GM19452 (cell line): ENCODE measurements around the gene RNF126.

Experiments
- ATAC-seq: cut with Tn5 transposase; IDR thresholded peaks from one replicate; pipeline ENCODE4 v1.9.1; 2021; ENCODE audit not compliant: unreplicated experiment

RNF126 gene

DNA sequence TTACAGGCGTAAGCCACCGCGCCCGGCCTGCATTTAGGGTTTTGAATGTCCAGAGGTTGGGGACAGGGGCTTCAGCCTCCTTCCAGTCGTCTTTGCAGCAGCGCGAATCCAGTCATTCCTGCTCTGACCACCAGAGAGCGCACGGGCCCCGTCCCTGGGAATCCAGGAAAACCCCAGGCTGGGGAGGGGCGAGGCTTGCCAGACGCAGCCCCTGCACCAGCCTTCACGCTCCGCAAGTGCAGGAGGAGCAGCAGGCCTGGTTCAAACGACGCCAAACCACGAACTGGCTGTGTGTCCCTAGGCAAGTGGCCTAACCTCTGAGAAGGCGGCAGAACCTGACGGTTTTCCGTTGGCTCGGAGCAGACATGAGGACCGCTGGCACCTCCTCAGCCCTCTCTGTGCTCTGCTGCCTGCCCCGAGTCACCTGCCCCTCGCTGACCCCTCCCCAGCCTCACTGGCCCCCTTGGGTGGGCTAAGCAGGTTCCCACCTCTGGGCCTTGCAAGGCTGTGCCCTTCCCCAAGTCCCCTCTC is 2.0 kb upstream of the RNF126 start:
- ATAC-seq = no peak

DNA sequence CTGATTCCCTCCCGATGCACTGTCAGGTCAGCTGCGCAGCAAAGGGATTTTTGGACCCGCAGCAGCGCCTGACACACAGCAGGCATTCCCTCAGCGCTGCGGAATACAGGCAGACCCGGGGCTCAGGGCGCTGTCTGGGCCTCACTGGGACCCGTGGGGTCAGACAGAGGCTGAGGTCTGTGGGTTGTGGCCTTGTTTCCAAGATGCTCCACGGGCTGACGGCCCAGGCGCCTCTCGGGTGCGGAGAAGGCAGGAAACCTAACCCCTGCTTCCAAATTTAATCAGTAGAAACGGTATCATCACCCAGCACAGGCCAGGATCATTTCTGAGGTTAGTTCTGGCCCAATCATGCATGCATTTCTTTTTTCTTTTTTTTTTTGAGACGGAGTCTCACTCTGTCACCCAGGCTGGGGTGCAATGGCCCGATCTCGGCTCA is 686 bp upstream of the RNF126 start:
- ATAC-seq = no peak

DNA sequence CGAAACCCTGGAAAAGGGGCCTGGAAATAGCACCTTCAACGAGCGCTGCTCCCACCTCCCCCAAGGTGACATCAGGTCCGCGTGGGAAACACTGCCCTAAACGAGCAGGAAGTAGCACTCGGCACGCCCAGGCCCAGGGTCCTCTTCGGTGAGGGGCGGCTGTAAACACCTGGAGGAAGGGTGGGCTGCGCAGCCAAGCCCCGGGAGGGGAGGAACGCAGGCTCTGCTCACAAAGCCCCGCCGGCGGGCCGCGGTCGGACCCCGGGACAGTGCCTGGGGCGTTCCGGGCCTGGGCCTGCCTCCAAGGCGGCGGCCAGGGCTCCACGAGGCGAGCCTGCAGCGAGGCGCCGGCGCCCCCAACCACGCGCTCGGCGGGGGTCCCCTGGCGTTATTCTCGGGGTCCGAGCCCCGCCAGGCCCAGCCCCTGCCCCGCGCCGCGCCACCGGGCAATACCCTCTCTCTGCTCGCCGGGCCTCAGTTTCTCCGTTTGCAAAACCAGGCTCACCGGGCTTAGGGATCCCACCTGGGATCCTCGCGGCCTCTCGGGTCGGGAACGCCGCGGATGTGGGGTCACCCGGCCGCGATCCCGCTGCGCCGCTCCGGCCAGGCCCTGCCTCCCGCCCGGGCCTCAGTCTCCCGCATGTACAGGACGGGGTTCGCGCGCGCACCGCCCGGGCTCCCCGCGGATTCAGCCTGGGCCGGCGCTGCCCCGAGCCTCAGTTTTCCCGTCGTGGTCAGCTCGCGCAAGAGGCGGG is 630 bp downstream of the RNF126 start:
- ATAC-seq = no peak

DNA sequence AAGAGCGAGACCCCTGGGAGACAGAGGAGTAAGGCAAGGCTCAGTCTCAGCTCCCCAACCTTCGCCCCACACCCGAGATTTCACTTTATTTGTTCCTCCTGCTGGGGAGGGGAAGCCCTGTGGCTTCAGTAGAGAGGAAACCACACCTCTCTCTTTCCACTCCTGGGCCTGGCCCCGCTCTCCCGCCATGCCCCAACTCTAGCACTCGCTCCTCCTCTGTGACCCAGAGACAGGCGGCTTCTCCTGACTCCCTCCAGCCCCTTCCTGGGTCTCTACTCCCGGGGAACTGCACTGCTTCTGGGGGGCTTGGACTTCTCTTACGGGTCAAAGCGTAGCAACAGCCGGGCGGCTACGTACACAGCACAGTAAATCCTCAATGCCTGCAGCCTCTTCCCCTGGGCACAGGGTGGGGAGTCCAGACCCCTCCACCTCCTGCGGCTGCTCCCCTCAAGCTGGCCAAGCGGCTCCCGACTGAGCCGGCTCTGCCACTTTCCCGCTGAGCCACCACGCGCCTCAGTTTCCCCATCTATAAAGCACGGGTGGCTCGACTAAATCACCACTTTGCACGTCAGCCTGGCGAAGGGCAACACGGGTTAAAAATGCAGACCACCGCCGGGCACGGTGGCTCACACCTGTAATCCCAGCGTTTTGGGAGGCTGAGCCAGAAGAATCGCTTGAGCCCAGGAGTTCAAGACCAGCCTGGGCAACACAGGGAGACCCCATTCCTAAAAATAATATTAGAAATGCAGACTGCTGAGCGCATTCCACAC is 1.4 kb downstream of the RNF126 start:
- ATAC-seq = no peak

DNA sequence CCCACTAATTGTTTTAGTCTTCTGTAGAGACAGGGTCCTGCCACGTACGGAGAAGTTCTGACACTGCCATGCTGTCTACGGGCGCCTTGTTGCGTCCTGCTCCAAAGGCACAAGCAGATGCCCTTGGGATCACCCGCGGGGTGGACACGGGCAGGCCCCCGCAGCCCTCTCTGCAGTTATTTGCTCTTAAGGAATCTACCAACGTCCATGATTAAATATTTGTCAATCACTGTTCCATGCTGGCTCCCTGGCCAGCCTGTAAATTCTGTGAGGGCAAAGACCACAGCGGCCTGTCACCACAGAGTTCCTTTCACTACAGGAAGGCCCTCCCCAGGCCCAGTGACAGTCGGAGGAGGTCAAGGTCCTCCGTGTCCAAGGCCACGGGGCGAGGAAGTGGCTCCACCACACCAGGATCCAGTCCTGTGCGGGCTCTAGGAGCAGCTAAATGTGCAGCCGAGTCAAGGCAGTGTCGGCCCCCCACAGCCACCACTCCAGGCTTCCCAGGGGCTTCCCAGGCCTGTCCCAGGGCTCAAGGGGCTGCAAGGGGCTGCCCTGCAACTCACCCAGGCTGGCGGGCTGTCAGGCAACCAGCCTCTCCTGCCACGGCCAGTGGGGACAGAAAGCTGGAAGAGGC is 2.1 kb downstream of the RNF126 start:
- no peak for ATAC-seq

DNA sequence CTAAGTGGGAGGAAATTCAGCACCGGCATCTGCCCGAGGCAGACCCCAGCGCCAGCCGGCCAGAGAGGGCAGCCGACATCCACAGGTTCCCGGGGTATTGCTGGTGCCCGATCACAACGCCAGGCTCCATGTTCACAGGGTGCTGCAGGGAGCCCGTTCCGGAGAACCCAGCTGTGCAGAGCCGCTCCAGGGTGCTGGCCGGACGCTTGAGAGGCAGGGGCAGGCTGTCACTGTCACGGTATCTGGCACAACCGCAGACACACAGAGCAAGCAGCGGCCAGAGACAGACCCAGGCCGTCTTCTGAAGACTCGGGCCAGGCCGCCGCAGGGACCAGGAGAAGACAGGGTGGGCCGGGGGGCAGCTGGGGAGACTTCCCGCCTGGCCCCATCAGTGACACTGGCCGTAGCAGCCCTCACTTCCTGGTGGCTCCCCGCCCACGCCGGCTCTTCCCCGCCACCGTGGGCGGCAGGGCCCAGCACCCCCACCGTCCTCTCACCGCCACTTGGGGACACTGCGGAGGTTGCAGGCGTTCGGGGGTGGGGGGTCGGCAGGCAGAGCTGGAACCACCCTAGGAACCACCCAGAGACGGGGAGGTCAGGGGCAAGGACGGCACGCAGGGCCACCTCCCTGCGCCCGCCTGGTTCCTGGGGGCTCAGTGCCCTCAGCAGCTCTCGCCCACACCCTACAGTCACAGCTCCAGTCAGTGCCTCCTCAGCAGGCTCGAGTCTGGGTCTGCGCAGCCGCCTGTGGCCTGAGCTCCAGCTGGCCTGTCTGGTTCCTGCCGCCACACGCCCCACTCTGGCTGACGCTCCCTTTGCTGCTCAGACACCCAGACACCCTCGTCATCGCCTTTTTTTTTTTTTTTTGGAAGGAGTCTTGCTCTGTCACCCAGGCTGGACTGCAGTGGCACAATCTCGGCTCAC is 3.8 kb downstream of the RNF126 start:
- ATAC-seq = no peak

DNA sequence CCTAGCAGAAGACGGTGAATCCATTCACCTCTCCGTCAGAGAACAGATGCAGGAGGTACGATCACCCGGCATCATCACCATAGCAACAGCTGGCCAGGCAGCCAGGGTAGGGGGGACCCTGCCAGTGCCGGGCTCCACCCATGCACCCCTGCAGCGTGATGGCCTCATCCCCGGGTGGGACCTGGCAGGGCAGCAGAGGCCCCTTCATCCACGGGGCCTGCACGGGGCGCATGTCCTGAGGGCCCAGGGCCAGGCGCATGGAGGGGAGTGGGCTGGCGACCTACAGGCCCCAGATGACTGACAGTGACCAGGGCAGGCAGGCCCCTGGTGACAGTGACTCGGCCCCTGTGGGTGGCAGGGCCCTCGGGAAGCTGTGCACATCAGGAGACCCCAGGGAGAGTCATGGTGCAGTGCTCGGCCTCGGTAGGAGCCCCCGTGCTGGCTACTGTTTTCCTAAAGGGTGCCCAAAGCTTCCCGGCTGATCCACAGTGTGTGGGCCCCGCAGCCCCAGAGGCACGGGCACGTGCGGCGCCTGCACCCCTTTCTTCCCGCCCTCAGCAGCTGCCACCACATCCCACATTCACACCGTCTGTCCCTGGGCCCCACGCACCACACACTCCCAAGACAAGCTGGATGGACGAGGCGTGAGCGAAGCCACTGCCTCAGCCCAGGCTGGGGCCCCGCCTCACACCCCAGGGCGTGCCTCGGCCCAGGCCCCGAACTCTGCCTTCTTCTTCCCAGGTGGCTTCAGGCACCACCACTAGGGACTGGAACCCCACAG is 4.8 kb downstream of the RNF126 start:
- ATAC-seq = no peak

DNA sequence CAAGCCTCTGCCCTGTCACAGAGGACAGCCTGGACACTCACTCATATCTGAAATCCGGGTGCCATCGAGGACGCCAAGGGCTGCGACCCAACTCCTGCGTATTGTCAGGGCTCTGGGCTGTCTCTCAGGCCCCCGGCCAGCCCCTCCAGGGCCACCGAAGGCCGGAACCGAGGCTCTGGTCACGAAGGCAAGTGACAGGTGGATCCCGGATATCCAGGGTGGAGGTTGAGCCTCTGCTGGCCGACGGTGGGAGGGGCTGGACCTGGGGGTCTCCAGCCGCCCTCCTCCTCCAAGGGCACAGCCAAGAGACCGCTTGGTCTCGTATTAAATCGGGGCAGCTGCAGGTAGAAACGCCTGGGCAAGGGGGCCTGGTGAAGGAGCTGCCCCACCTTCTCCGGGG is 5.4 kb downstream of the RNF126 start:
- no peak for ATAC-seq

DNA sequence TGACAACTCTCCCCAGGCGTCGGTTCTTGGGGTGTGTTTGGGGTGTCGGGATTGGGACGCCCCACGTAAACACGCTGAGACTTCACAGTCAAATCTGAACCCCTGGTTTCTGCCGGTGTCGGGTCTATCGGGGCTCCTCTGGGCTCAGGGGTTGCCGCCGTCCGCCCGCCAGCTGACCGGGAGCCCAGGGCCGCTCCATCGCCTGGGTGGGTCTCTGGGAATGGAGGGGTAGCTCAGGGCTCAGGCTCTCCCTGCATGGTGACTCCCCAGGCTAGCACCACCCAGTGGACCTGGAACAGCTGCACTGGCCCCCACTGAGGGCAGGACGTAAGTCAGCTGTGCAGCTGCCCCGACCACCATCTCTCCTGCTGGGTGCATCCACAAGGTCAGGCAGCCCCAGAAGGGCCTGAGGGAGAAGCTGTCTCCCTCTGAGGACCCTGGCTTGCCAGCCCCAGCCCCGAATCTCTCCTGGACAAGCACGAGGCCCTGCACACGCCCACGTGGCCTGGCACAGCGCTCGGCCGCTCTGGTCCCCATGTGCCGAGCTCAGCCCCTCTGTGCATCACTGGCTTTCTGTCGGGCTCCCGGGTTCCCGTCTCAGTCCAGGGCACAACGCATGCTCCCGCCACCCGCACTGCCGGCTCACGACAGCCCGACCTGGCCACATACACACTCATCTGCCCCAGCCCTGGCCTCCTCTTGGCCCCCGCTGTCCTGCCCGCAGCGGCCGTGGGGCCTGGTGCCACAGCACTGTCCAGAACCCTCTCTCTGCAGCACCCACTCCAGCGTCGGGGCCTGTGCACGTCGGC is 6.1 kb downstream of the RNF126 start:
- no peak for ATAC-seq

DNA sequence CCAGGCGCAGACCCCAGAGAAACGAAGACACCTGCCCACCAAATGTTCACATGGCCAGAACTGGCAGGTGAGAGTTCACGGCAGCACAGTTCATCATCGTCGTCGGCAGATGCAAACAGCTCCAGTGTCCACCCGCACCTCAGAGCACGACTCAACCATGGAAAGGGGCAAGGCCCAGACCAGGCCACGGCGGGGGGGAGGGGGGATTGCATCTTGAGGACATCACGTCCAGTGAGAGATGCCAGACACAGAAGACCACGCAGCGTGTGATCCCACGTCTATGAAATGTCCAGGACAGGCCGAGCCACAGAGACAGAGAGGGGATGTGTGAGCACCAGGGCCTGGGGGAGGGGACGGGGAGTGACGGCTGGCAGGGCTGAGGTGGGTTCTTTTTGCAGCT is 7.3 kb downstream of the RNF126 start:
- ATAC-seq = no peak

DNA sequence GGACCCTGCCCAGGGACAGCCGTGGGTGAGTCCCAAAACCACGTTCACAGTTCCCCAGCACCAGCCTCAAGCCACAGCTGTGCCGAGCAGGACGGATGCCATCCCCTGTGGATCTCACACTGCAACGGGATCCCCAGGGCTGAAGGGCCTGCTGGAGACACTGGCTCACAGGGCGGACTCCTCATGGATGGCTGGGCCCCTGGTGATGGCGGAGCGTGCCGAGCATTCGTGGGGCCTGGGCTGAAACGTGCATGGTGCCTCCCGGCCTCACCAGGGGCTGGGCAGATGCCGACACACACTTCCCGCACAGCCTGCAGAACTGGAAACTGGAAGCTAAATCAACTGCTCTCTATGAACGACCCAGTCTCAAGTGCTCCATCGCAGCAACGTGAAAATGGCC is 9.6 kb downstream of the RNF126 start:
- ATAC-seq = no peak

DNA sequence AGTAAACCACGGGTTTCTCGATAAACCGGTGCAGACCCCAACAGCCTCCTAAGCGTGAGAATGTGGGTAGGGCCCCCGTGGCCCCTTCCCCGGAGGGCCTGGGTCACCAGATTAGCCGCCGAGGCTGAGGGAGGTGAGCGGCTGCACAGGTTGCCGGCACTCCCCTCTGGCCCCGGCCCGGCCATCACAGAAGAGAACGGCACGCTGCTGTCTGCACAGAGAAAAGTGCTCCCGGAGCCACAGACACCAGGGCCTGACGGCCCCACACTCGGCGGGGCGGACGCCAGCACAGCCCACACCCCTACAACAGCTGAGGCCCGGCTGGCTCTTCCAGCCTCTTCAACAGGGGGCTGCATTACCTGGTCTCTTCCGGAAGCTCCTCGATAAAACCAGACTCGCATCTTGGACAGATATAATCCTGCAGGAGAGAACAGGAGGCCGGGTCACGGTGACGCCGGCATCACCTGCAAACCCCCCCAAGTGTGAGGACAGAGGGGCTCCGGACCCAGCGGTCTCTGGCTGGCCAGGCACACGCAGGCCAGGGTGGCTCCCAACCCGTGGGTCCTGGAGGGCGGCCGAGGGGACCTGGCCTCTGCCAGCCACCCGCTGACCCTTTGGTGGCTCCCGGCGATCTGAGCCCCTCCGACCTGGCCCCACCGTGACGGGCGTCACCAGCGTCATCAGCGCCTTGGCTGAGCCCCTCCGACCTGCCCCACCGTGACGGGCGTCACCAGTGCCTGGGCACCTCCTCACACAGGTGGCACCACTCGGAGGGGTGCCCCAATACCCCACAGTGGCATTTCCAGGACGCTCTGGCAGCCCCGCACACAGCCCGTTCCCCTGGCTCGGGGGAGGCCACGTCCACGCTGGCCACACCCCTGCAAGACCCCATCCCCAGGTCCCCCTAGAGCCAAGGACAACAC is 10.3 kb downstream of the RNF126 start:
- no peak for ATAC-seq

DNA sequence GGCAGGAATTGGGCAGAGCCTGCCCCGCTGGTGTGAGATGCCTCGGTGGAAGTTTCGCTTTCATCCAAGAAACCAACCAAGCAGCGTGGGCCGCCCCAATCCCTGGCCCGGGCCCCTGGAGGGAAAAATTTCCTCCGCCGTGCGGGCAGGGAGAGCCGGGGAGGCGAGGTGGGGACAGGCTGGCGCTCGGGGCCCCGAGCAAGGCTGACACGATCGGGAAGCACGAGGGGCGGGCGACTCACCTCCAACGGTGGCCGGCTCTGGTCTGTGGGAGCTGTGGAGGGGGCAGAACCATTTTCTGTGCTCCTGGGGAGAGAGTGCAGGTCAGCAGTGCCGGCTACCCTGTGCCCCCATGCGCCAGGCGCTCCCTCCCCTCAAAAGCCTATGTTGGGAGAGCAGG is 11.0 kb downstream of the RNF126 start:
- ATAC-seq = no peak

DNA sequence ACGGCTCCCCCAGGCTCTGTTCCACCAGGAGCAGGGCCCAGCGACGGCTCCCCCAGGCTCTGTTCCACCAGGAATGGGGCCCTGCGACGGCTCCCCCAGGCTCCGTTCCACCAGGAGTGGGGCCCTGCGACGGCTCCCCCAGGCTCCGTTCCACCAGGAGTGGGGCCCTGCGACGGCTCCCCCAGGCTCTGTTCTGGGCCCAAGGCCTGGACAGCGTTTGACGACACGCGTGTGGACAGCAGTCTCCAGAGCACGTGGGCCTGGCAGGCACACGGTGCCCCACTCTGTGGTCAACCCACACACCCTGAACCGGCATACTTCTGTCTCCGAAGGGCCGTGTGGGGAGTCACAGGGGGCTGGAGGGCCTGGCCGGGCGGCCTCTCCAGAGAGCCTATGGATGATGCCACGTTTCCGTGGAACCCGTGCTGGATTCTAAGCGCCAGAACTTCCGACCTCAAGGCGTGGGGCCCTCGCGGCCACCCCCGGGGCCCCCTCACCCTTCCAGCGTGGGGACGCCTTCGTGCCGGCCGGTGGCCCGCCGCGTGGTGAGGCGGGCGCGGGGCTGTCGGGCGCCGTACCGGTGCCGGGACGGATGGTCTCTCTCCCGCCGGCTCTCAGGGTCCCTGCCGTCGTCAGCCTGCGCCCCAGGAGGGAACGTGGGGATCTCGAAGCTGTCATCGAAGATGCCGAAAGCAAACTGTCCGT is 11.7 kb downstream of the RNF126 start:
- ATAC-seq = no peak

DNA sequence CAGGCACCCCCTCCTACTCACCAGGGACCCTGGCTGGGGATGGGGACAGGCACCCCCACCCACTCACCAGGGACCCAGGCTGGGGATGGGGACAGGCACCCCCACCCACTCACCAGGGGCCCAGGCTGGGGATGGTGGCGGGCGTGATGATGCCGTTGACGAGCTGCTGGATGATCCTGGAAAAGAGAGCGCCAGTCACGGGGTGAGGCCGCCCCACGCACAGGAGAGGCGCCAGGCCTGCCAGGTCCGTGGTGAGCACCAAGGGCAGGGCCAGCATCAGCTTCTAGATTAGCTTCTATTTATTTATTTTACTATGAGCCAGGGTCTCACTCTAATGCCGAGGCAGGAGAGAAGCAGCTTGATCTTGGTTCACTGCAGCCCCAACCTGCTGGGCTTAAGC is 12.9 kb downstream of the RNF126 start:
- ATAC-seq = no peak

DNA sequence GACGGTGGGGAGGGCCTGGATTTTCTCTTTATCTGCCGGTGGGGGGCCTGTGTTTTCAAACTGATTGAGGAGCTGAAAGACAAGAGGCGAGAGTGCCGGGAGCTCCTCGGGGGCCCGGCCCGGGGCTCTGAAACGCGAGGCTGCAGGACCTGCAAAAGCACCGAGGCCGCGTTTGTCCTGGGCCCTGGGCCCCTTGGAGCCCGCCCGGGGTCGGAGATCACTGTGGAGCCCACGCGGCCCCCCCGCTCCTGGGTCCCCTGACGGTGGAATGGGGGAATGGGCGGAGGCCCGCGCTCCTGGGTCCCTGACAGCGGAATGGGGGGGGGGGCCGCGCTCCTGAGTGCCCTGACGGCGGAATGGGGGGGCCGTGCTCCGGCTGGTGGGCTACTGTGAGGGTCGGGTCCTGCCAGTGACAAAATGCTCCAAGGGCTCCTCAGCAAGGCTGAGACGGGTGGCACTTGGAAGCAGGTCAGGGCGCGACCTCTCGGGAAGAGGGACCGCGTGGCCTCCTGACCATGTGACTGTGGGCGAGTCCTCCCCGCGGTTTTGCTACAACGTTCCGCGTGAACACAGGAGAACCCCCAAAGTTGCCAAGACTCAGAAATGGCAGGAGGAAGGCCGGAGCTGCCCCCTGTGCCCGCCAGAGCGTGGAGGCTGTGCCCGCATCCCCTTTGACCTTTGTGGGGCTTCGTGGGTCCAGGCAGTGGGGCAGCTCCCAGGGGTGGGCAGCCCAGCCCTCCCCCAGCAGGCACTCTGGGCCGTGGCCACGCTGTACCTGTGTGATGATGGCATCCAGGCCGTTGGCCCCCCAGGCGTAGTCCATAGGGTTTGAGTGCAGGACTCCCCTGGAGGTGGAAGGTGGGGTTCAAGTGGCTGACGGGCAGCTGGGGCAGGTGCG is 13.9 kb downstream of the RNF126 start:
- no peak for ATAC-seq
